GM12878 (cell line): Measurements from ENCODE around the gene NPR3. TPM values are rescaled to one million over a fixed set of nuclear protein-coding genes. Genes with fewer than 3 reads are reported as not detected.

ENCODE experiments used
- ATAC-seq: fragments of 200-7000 bp; cut with Tn5 transposase; 3 replicates; pipeline ENCODE4 v1.9.1; 2020; ENCODE audit warnings: mild to moderate bottlenecking, moderate library complexity
- BruUV-seq: library from RNA; stranded (reverse); fragments of 400-500 nt; replicated peaks from 2 replicates; lab custom pipeline; 2021; lab: Mats Ljungman, UMichigan
- CTCF ChIA-PET: fragments of 300-600 bp; sonication (Branson Sonifier 250); formaldehyde crosslinking; extraction: SDS; loops from one replicate; lab custom pipeline; 2021; ENCODE audit warnings: inconsistent platforms; lab: Yijun Ruan, JAX
- POLR2A ChIA-PET: fragments of 350-600 bp; formaldehyde crosslinking; extraction: SDS; loops from one replicate; lab custom pipeline; 2021; ENCODE audit warnings: inconsistent platforms; lab: Charles Lee
- RAD21 ChIA-PET: fragments of 300-600 bp; sonication (Branson Sonifier 250); formaldehyde crosslinking; loops from one replicate; lab custom pipeline; 2023; ENCODE audit warnings: antibody characterized with exemption; ENCODE audit not compliant: unreplicated experiment; lab: Charles Lee
- SMC1A ChIA-PET: fragments of 300-600 bp; sonication (Branson Sonifier 250); formaldehyde crosslinking; loops from one replicate; lab custom pipeline; 2023; ENCODE audit not compliant: unreplicated experiment, uncharacterized antibody; lab: Charles Lee
- DNase-seq: peaks from one replicate; pipeline ENCODE4 v3.0.0-alpha.2; 2011; ENCODE audit warnings: low read depth, low spot score
- FAIRE-seq: peaks from 3 replicates; lab custom pipeline; 2011; peaks lifted over from hg19 to GRCh38; lab: Jason Lieb, UNC
- H2AFZ ChIP-seq: 2 replicates; pipeline ENCODE4 v1.6.0; 2011; ENCODE audit warnings: low read depth, low read length, control low read depth; ENCODE audit not compliant: control insufficient read depth
- H3K27ac ChIP-seq: 2 replicates; pipeline ENCODE4 v1.5.1; 2011; ENCODE audit warnings: control low read depth; ENCODE audit not compliant: control insufficient read depth, insufficient read depth
- H3K27me3 ChIP-seq, 2 experiments: replicated peaks in 1 of 2; 2 replicates each; pipeline versions ENCODE4 v1.6.0 to v1.6.1; 2011; ENCODE audit warnings: low read length in 1 of 2; ENCODE audit not compliant: control insufficient read depth in 2 of 2, insufficient read depth in 2 of 2
- H3K36me3 ChIP-seq, 2 experiments: 2 replicates each; pipeline ENCODE4 v1.5.1; 2011; ENCODE audit warnings: low read length in 1 of 2; ENCODE audit not compliant: control insufficient read depth in 2 of 2, insufficient read depth in 2 of 2
- H3K4me1 ChIP-seq: 2 replicates; pipeline ENCODE4 v1.6.1; 2011; ENCODE audit warnings: mild to moderate bottlenecking, low read length, moderate library complexity, mixed read lengths; ENCODE audit not compliant: control insufficient read depth, insufficient read depth
- H3K4me2 ChIP-seq: 2 replicates; pipeline ENCODE4 v1.6.0; 2011; ENCODE audit warnings: control low read depth; ENCODE audit not compliant: control insufficient read depth, insufficient read depth
- H3K4me3 ChIP-seq: fragments of 200-600 bp; sonication (generic); 2 replicates; pipeline ENCODE4 v1.5.1; 2016
- H3K79me2 ChIP-seq: 2 replicates; pipeline ENCODE4 v1.6.0; 2011; ENCODE audit warnings: low read length; ENCODE audit not compliant: control insufficient read depth, insufficient read depth
- H3K9ac ChIP-seq: 2 replicates; pipeline ENCODE4 v1.8.0; 2011; ENCODE audit warnings: low read length, control low read depth, mixed read lengths; ENCODE audit not compliant: control insufficient read depth, insufficient read depth
- H3K9me3 ChIP-seq: replicated peaks from 3 replicates; pipeline ENCODE4 v1.5.1; 2011; ENCODE audit warnings: mild to moderate bottlenecking, low read length; ENCODE audit not compliant: control insufficient read depth, insufficient read depth
- H4K20me1 ChIP-seq: 2 replicates; pipeline ENCODE4 v1.6.0; 2011; ENCODE audit not compliant: control insufficient read depth, insufficient read depth
- CREM ChIP-seq: IDR thresholded peaks from 2 replicates; pipeline ENCODE4 v1.6.1; 2014; ENCODE audit warnings: antibody characterized with exemption, low read depth
- GABPA ChIP-seq: IDR thresholded peaks from 2 replicates; pipeline ENCODE4 v1.6.1; 2014; ENCODE audit warnings: antibody characterized with exemption, low read depth, mild to moderate bottlenecking, inconsistent platforms
- GATAD2B ChIP-seq: fragments of 450-650 bp; conservative IDR thresholded peaks from 2 replicates; pipeline ENCODE4 v1.6.1; 2017; ENCODE audit warnings: low read depth, mild to moderate bottlenecking, moderate library complexity
- KLF5 ChIP-seq: fragments of 450-650 bp; IDR thresholded peaks from 2 replicates; pipeline ENCODE4 v1.6.1; 2014; ENCODE audit warnings: mild to moderate bottlenecking; ENCODE audit not compliant: partially characterized antibody
- POLR2AphosphoS5 ChIP-seq: IDR thresholded peaks from 2 replicates; pipeline ENCODE4 v1.6.1; 2011; ENCODE audit warnings: mild to moderate bottlenecking, low read length, inconsistent platforms
- RBBP5 ChIP-seq: fragments of 200-600 bp; sonication (generic); conservative IDR thresholded peaks from 2 replicates; pipeline ENCODE4 v1.6.1; 2016
- SMAD5 ChIP-seq: IDR thresholded peaks from 2 replicates; pipeline ENCODE4 v1.6.1; 2016; ENCODE audit warnings: antibody characterized with exemption, low read depth
- TCF3 ChIP-seq: IDR thresholded peaks from 2 replicates; pipeline ENCODE4 v1.6.1; 2012; ENCODE audit warnings: low read depth, mild to moderate bottlenecking, low read length, borderline replicate concordance; ENCODE audit not compliant: insufficient read depth
- WGBS: methylation state at CpG from one replicate; pipeline ENCODE4 v1.1.6; 2016; ENCODE audit warnings: low lambda C conversion rate; ENCODE audit not compliant: insufficient replicate concordance, insufficient coverage; ENCODE audit errors: missing lambda C conversion rate; 5-methylcytosine and 5-hydroxymethylcytosine counted together
- in situ Hi-C: fragments of 300-500 bp; cut with MboI; formaldehyde crosslinking; loops from 9 replicates; pipeline ENCODE4 v1.14.3; 2018; ENCODE audit warnings: mixed read lengths
- intact Hi-C: fragments of 100-400 bp; cut with micrococcal nuclease; formaldehyde crosslinking; loops from one replicate; pipeline ENCODE4 v1.14.2; 2022; ENCODE audit not compliant: unreplicated experiment
- polyA plus RNA-seq, 11 experiments: library from polyadenylated mRNA; depleted of rRNA in 4 of 11; unstranded in 6 of 11; stranded (reverse) in 5 of 11; fragments of >200 nt; fragmentation: Nextera tagmentation in 4 of 11; fragmentation: Illumina TruSeq in 1 of 11; extraction: Ambion mirVana in 4 of 11; extraction: Trizol in 1 of 11; gene quantifications; 1 replicate in 1 of 11; 2 replicates in 10 of 11; pipeline versions ENCODE4 v1.2.1 to v1.2.3, GENCODE V29; 2011 to 2016; ENCODE audit warnings: inconsistent platforms in 2 of 11, missing spikeins in 2 of 11, low read depth in 1 of 11
- total RNA-seq, 4 experiments: library from RNA; depleted of rRNA in 3 of 4; stranded (reverse); fragments of >200 nt in 3 of 4; fragmentation: Illumina TruSeq in 1 of 4; extraction: Trizol in 1 of 4; gene quantifications; 2 replicates each; pipeline versions ENCODE4 v1.2.1 to v1.2.3, GENCODE V29; 2013 to 2021
- TF ChIP-seq, protein P1 (sequence below): fragments of 450-650 bp; IDR thresholded peaks from 2 replicates; pipeline ENCODE4 v1.6.1; 2017; ENCODE audit warnings: low read depth, mild to moderate bottlenecking, moderate library complexity
- TF ChIP-seq, protein P2 (sequence below): fragments of 150-350 bp; IDR thresholded peaks from 2 replicates; pipeline ENCODE4 v1.6.1; 2014; ENCODE audit warnings: mild to moderate bottlenecking, low read depth, low read length
- TF ChIP-seq, protein P3 (sequence below): IDR thresholded peaks from 2 replicates; pipeline ENCODE4 v1.6.1; 2011; ENCODE audit warnings: borderline replicate concordance, low read depth, mild to moderate bottlenecking, moderate library complexity, low read length; ENCODE audit not compliant: insufficient read depth, poor library complexity, severe bottlenecking
- TF ChIP-seq, protein P4 (sequence below): fragments of 450-650 bp; IDR thresholded peaks from 2 replicates; pipeline ENCODE4 v1.6.1; 2016; ENCODE audit warnings: mild to moderate bottlenecking

NPR3 gene
- total and polyA plus RNA-seq, 10 of the 15 experiments (the other 5 are each of a cell fraction or from before 2014, with no cell fraction given) = 0.01 to 0.37 (median 0.14) TPM; not detected in 7

- no peak overlapping the region for H3K9ac ChIP-seq
- H3K36me3 ChIP-seq = no peaks in the 10 kb centered on the region
- no peak for DNase-seq
- RAD21 ChIA-PET = no interaction called here
- in situ Hi-C loops = no loop called here
- no peaks in the 10 kb centered on the region for H4K20me1 ChIP-seq
- TF ChIP-seq, protein P1, sequence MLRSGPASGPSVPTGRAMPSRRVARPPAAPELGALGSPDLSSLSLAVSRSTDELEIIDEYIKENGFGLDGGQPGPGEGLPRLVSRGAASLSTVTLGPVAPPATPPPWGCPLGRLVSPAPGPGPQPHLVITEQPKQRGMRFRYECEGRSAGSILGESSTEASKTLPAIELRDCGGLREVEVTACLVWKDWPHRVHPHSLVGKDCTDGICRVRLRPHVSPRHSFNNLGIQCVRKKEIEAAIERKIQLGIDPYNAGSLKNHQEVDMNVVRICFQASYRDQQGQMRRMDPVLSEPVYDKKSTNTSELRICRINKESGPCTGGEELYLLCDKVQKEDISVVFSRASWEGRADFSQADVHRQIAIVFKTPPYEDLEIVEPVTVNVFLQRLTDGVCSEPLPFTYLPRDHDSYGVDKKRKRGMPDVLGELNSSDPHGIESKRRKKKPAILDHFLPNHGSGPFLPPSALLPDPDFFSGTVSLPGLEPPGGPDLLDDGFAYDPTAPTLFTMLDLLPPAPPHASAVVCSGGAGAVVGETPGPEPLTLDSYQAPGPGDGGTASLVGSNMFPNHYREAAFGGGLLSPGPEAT = no peak
- TF ChIP-seq TCF3 (no peak), GABPA (no peak), GATAD2B (no peak), POLR2AphosphoS5 (no peak), CREM (no peak), SMAD5 (no peak), KLF5 (no peak), RBBP5 (no peak)
- TF ChIP-seq, protein P2, sequence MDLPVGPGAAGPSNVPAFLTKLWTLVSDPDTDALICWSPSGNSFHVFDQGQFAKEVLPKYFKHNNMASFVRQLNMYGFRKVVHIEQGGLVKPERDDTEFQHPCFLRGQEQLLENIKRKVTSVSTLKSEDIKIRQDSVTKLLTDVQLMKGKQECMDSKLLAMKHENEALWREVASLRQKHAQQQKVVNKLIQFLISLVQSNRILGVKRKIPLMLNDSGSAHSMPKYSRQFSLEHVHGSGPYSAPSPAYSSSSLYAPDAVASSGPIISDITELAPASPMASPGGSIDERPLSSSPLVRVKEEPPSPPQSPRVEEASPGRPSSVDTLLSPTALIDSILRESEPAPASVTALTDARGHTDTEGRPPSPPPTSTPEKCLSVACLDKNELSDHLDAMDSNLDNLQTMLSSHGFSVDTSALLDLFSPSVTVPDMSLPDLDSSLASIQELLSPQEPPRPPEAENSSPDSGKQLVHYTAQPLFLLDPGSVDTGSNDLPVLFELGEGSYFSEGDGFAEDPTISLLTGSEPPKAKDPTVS = no peak
- TF ChIP-seq, protein P3, sequence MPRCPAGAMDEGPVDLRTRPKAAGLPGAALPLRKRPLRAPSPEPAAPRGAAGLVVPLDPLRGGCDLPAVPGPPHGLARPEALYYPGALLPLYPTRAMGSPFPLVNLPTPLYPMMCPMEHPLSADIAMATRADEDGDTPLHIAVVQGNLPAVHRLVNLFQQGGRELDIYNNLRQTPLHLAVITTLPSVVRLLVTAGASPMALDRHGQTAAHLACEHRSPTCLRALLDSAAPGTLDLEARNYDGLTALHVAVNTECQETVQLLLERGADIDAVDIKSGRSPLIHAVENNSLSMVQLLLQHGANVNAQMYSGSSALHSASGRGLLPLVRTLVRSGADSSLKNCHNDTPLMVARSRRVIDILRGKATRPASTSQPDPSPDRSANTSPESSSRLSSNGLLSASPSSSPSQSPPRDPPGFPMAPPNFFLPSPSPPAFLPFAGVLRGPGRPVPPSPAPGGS = no peak
- TF ChIP-seq, protein P4, sequence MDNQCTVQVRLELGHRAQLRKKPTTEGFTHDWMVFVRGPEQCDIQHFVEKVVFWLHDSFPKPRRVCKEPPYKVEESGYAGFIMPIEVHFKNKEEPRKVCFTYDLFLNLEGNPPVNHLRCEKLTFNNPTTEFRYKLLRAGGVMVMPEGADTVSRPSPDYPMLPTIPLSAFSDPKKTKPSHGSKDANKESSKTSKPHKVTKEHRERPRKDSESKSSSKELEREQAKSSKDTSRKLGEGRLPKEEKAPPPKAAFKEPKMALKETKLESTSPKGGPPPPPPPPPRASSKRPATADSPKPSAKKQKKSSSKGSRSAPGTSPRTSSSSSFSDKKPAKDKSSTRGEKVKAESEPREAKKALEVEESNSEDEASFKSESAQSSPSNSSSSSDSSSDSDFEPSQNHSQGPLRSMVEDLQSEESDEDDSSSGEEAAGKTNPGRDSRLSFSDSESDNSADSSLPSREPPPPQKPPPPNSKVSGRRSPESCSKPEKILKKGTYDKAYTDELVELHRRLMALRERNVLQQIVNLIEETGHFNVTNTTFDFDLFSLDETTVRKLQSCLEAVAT = no peak
- TF ChIP-seq, all 136 proteins: peak for 0
- Histone ChIP-seq H3K27ac (no peak overlapping the region), H3K9me3 (no peaks in the 10 kb centered on the region; the same call in 2 of the 3 replicates), H3K4me3 (no peak overlapping the region), H3K27me3 (no peaks in the 10 kb centered on the region), H3K4me1 (no peaks in the 10 kb centered on the region), H3K79me2 (no peaks in the 10 kb centered on the region), H3K4me2 (no peak overlapping the region), H2AFZ (no peak overlapping the region)
- ATAC-seq (no peak), FAIRE-seq (no peak)
- intact Hi-C loops = no loop called here
- ChIA-PET SMC1A (no interaction called here), POLR2A (no interaction called here), CTCF (no interaction called here)
- 28% methylated on average over 8 of the region's 8 CpGs for WGBS
- BruUV-seq = no TSS peak
Measured at GRCh38 chr5:32767948-32768467, 56.9 kb downstream of the NPR3 start.
